LNCAP (cell line): ENCODE results near the gene MAB21L4.

Experiments
- CTCF ChIP-seq: fragments of 450-650 bp; IDR thresholded peaks from 2 replicates; pipeline ENCODE4 v1.5.1; 2017; ENCODE audit warnings: mild to moderate bottlenecking

Gene MAB21L4

GRCh38 chr2:240927390-240927781 lies 31.4 kb upstream of the MAB21L4 start:
- TF ChIP-seq CTCF, result no peak

- TF ChIP-seq CTCF, result no peak
Observed at GRCh38 chr2:240926516-240927389, 30.8 kb upstream of the MAB21L4 start.

GRCh38 chr2:240925568-240926515 lies 29.9 kb upstream of the MAB21L4 start:
- TF ChIP-seq CTCF, result no peak

GRCh38 chr2:240925191-240925567 lies 29.2 kb upstream of the MAB21L4 start:
- no peak for TF ChIP-seq CTCF

GRCh38 chr2:240922982-240923537 lies 27.1 kb upstream of the MAB21L4 start:
- no peak for TF ChIP-seq CTCF

GRCh38 chr2:240922245-240922981 lies 26.5 kb upstream of the MAB21L4 start:
- no peak for TF ChIP-seq CTCF

- no peak for TF ChIP-seq CTCF
Observed at GRCh38 chr2:240921995-240922244, 26.0 kb upstream of the MAB21L4 start.
